HCT116 (cell line): Measurements from ENCODE around the gene RGS10.

ENCODE experiments used
- ELF1 ChIP-seq: IDR thresholded peaks from 2 replicates; pipeline ENCODE4 v1.6.1; 2012; ENCODE audit warnings: low read depth, borderline replicate concordance
- EZH2 ChIP-seq: fragments of 200-600 bp; sonication (generic); IDR thresholded peaks from 2 replicates; pipeline ENCODE4 v1.6.1; 2017; ENCODE audit warnings: antibody characterized with exemption, mixed run types
- EZH2phosphoT487 ChIP-seq: fragments of 200-600 bp; IDR thresholded peaks from 2 replicates; pipeline ENCODE4 v1.6.1; 2018; ENCODE audit warnings: antibody characterized with exemption, borderline replicate concordance
- JUND ChIP-seq: IDR thresholded peaks from 2 replicates; pipeline ENCODE4 v1.6.1; 2012
- POLR2A ChIP-seq: IDR thresholded peaks from 2 replicates; pipeline ENCODE4 v1.7.0; 2011; ENCODE audit warnings: borderline replicate concordance; ENCODE audit not compliant: insufficient read depth, insufficient read length; ENCODE audit errors: extremely low read depth
- POLR2AphosphoS5 ChIP-seq: IDR thresholded peaks from 2 replicates; pipeline ENCODE4 v1.6.1; 2011; ENCODE audit warnings: mild to moderate bottlenecking, low read depth, low read length, moderate library complexity
- YY1 ChIP-seq: IDR thresholded peaks from 2 replicates; pipeline ENCODE4 v1.6.1; 2011; ENCODE audit warnings: low read length, low read depth, moderate library complexity, mild to moderate bottlenecking; ENCODE audit not compliant: insufficient replicate concordance; ENCODE audit errors: extremely low read depth
- TF ChIP-seq, protein P1 (sequence below), 3 experiments: fragments of 200-600 bp in 1 of 3; sonication (generic) in 1 of 3; IDR thresholded peaks in 2 of 3; conservative IDR thresholded peaks in 1 of 3; 2 replicates each; pipeline ENCODE4 v1.5.1; 2012 to 2017; ENCODE audit warnings: low read depth in 2 of 3, low read length in 2 of 3, antibody characterized with exemption in 1 of 3, borderline replicate concordance in 1 of 3, control low read depth in 1 of 3, mild to moderate bottlenecking in 1 of 3, mixed read lengths in 1 of 3, mixed run types in 1 of 3, moderate library complexity in 1 of 3; ENCODE audit not compliant: insufficient read depth in 1 of 3
- TF ChIP-seq, protein P2 (sequence below): IDR thresholded peaks from 2 replicates; pipeline ENCODE4 v1.6.1; 2012

DNA sequence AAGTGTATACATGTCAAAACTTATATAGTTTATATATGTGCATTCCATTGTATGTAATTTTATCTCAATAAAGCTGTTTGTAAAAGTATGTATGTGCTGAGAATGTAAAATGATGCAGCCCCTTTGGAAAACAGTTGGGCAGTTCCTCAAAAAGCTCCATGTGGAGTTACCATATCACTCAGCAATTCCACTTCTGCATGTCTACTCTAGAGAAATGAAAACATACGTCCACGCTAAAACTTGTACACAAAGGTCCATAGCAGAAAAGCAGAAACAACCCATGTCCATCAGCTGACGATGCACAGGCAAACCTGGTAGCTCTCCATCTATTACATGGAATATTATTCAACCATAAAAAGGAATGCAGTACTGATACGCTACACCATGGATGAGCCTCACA, 8.3 kb upstream of the RGS10 start:
- TF ChIP-seq, protein P1, sequence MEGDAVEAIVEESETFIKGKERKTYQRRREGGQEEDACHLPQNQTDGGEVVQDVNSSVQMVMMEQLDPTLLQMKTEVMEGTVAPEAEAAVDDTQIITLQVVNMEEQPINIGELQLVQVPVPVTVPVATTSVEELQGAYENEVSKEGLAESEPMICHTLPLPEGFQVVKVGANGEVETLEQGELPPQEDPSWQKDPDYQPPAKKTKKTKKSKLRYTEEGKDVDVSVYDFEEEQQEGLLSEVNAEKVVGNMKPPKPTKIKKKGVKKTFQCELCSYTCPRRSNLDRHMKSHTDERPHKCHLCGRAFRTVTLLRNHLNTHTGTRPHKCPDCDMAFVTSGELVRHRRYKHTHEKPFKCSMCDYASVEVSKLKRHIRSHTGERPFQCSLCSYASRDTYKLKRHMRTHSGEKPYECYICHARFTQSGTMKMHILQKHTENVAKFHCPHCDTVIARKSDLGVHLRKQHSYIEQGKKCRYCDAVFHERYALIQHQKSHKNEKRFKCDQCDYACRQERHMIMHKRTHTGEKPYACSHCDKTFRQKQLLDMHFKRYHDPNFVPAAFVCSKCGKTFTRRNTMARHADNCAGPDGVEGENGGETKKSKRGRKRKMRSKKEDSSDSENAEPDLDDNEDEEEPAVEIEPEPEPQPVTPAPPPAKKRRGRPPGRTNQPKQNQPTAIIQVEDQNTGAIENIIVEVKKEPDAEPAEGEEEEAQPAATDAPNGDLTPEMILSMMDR (IDR thresholded peaks at IDR 0.05 in 2 of 3, conservative IDR thresholded peaks at IDR 0.05 in 1 of 3; ENCODE audit: borderline replicate concordance in 1 of 3, insufficient read depth in 1 of 3, low read depth in 2 of 3, low read length in 2 of 3) = no peak
- TF ChIP-seq POLR2AphosphoS5 = no peak
- no peak for TF ChIP-seq POLR2A
- TF ChIP-seq JUND = no peak
- no peak for TF ChIP-seq EZH2
- TF ChIP-seq, protein P2, sequence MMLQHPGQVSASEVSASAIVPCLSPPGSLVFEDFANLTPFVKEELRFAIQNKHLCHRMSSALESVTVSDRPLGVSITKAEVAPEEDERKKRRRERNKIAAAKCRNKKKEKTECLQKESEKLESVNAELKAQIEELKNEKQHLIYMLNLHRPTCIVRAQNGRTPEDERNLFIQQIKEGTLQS = no peak
- TF ChIP-seq ELF1 = no peak
- no peak for TF ChIP-seq EZH2phosphoT487
- TF ChIP-seq YY1 = no peak
